K562 (cell line): ENCODE results near the gene GALNS. TPM values are rescaled to one million over a fixed set of nuclear protein-coding genes. Genes with fewer than 3 reads are reported as not detected.

ENCODE experiments used
- CHD7 ChIP-seq: fragments of 200-600 bp; sonication (generic); IDR thresholded peaks from one replicate; pipeline ENCODE4 v1.6.1; 2012; ENCODE audit warnings: mild to moderate bottlenecking, low read depth, low read length, inconsistent platforms
- KLF1 ChIP-seq: fragments of 450-650 bp; IDR thresholded peaks from 2 replicates; pipeline ENCODE4 v1.6.1; 2016; ENCODE audit warnings: missing genetic modification characterization, missing compliant biosample characterization
- MED1 ChIP-seq: sonication (generic); formaldehyde crosslinking; IDR thresholded peaks from 2 replicates; pipeline ENCODE4 v1.8.1; 2023; ENCODE audit warnings: missing genetic modification reagents, borderline replicate concordance
- POLR2H ChIP-seq: IDR thresholded peaks from 2 replicates; pipeline ENCODE4 v1.6.1; 2016; ENCODE audit warnings: missing genetic modification characterization, low read depth, mild to moderate bottlenecking, control low read depth, missing compliant biosample characterization, moderate library complexity
- RBBP5 ChIP-seq: fragments of 200-600 bp; sonication (generic); IDR thresholded peaks from 2 replicates; pipeline ENCODE4 v1.6.1; 2012; ENCODE audit warnings: borderline replicate concordance, mild to moderate bottlenecking, low read length, control low read depth, inconsistent platforms; ENCODE audit not compliant: insufficient read depth, poor library complexity, severe bottlenecking
- ZFP1 ChIP-seq: fragments of 450-650 bp; formaldehyde crosslinking; IDR thresholded peaks from 2 replicates; pipeline ENCODE4 v1.4.0; 2020; ENCODE audit warnings: mild to moderate bottlenecking, mixed read lengths
- polyA plus RNA-seq, 8 experiments: library from polyadenylated mRNA; depleted of rRNA in 4 of 8; stranded (reverse) in 5 of 8; unstranded in 3 of 8; fragments of >200 nt; fragmentation: Nextera tagmentation in 2 of 8; fragmentation: Illumina TruSeq in 1 of 8; extraction: Ambion mirVana in 2 of 8; extraction: Trizol in 1 of 8; gene quantifications; 2 replicates each; pipeline versions ENCODE4 v1.2.1 to v1.2.3, GENCODE V29; 2011 to 2014; ENCODE audit warnings: inconsistent platforms in 1 of 8, missing spikeins in 1 of 8
- total RNA-seq, 7 experiments: library from RNA; depleted of rRNA in 6 of 7; stranded (reverse); fragments of >200 nt in 6 of 7; fragmentation: Illumina TruSeq in 2 of 7; extraction: Trizol in 2 of 7; gene quantifications; 2 replicates each; pipeline versions ENCODE4 v1.2.1 to v1.2.3, GENCODE V29; 2011 to 2021; ENCODE audit warnings: low replicate concordance in 1 of 7

Gene GALNS
- total and polyA plus RNA-seq, 9 of the 15 experiments (the other 6 are each of a cell fraction or from before 2014, with no cell fraction given): 0.38 to 13.2 (median 4.3) TPM

GRCh38 chr16:88843256-88843655 lies 13.5 kb downstream of the GALNS start (continued):
- no peak for TF ChIP-seq CHD7
- no peak for TF ChIP-seq KLF1 (tag)
- TF ChIP-seq RBBP5: no peak
- TF ChIP-seq POLR2H (tag): no peak
- TF ChIP-seq ZFP1: no peak
- no peak for TF ChIP-seq MED1 (CRISPR knock-in tag)
